Stimulated activated CD4-positive, alpha-beta T cell treated with anti-CD3 and anti-CD28 coated beads, Interleukin-4, amount 100 ng/mL, for 48 hours (primary cell): Measurements from ENCODE around the gene C11orf42.

ENCODE experiments used
- DNase-seq, 2 donors: peaks; one replicate each; pipeline ENCODE4 v3.0.0-alpha.2; 2020; ENCODE audit warnings: low read depth in 2 of 2

Gene C11orf42, protein sequence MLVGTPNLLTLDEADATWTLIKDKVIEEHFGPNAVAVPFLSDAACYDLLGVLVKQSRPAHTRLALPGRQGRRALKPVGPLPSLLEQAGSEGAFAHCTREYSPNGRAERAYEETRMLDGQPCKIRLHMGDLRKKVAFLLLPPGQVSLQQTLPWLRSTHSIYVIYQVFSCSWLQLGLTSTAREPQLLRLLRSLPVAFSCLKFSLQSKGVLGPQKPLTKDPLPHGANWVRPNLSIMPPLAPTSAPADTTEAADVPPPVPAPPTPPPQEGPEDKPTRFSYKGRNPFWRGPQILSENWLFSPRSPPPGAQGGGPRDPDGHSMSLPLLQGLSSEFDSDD

GRCh38 chr11:6205366-6205765 lies at the start of gene C11orf42:
TSS of gene C11orf42 (plus strand) at chr11:6205557. CDS start at chr11:6205616, 59 bp downstream.
- DNase-seq: no peak

DNA sequence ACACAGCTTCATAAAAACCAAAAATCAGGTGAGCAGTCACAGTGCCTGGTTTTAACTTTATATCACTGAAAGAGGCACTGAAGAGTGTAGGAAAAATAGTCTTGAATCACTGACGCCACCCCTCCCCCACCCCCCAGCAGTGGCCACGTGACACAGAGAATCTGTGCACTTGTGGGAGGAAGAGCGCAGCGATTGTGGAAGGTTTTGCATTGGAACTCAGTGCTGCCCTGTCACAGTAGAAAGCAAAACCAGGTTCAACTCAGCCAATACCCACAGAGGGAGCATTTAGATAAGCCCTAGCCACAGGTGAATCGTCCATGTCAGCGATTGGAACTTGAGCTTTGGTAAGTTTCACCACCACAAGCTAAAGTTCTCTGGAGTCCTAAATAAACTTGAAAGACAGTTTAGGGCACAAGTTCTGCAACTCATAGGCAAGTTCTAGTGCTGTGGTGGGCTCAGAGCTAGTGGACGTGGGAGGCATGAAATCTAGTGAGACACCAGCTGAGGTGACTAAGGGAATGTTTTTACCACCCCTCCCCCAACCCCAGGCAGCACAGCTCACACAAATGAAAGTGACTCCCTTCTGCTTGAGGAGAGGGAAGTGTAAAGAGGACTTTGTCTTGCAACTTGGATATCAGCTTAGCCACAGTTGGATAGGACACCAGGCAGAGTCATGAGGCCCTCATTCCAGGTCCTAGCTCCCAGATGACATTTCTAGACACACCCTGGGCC lies 48.6 kb upstream of the C11orf42 start:
- no peak for DNase-seq

- DNase-seq: no peak
Measured at GRCh38 chr11:6170226-6170625, 35.1 kb upstream of the C11orf42 start, which contains the start of gene OR52B2. TSS of gene OR52B2 (minus strand) at chr11:6170326. CDS start at chr11:6170326, 0 bp downstream.

DNA sequence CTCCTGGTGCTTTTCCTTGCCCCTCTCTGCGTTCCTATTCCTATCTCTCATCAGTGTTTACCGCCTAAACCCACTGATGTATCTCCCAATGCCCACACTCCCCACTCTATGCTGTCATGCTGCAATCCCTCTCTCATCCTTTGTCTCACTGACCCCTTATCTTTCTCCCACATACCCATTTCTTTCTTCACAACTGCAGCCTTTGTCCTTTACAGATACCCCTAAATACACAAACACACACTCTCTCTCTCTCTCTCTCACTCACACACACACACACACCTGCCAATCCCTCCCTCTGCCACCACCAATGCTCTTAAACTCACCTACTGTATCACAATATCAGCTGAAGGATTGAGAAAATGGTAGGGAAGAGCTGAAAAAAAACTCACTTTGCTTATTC lies 29.9 kb upstream of the C11orf42 start:
- DNase-seq: no peak

DNA sequence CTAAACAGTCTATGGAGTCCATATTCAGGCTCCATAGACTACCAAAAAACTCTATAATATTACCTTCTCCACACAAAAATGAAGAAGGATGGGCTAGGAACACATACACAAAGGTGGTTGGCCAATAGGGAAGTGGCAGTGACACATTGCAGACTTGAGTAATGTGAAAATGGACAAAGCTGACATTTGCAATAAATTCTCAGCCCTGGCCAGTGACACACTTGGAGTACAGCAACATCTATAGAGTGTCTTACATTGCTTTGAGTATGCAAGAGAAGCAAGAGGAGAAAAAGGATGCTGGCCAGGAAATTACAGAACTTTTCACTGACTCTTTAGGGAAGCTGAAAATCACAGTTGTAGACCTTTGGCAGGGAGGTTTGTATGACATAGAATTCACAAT lies 13.6 kb upstream of the C11orf42 start:
- DNase-seq: no peak

DNA sequence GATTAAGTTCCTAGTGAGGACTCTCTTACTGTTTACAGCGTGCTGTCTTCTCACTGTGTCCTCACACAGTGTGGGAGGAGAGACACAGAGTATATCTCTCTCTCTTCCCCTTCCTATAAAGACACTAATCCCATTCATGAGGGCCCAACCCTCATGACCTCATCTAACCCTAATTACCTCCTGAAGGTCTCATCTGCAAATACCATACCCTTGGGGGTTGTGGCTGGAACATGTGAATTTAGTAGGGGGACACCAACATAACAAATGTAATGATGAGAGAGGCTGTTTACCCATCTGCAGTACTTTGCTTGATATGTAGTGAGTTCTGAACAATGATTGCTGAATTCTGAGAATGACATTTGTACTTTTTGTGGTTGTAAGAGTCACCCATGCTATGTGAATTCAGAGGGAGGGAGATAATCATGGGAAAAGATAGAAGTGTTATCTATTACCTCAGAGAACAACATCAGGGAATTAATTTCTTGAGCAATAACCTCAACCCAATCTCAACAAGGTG lies 11.2 kb upstream of the C11orf42 start:
- no peak for DNase-seq

- no peak for DNase-seq
Measured at GRCh38 chr11:6196396-6196795, 9.0 kb upstream of the C11orf42 start.

- no peak for DNase-seq
Measured at GRCh38 chr11:6197466-6198200, 7.7 kb upstream of the C11orf42 start.

GRCh38 chr11:6199174-6199810 lies 6.1 kb upstream of the C11orf42 start, which contains the start of gene OR52W1:
TSS of gene OR52W1 (plus strand) at chr11:6199224. CDS start at chr11:6199224, 0 bp downstream.
- no peak for DNase-seq

DNA sequence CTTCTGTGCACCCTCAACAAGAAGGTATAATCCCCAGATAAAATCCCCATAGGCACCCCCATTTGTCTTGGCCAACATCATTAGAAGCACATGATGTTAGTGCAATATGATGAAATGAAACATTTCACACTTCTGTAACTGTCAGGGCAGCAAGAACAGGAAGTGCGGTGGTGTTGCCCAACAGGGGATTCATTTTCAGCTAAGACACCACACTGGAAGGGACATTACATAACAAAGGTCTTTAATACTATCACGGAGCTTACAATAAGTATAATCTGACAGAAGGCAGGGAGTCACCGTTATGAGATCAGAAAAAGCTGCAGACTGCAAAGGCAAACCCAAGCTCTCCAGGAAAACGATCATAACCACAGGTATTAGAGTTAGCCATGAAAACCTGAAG lies 4.4 kb upstream of the C11orf42 start:
- no peak for DNase-seq

GRCh38 chr11:6201481-6201880 lies 3.9 kb upstream of the C11orf42 start:
- no peak for DNase-seq

DNA sequence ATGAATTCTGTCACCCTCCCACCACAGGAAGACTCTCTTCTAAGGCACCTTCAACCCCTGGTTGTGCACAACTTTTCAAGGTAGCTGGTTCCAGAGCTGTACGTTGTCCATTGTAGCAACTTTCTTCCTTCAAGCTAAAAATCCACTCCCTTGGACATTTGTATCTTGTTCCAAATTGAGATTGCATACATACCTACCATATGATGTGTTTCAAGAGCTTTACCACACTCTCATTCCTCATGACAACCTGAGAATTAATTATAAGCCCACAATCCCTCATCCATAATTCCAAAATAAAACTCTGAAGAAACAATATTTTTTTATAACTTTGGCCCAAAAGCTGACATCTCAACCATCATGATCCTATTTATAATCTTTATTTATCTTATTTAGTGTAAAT lies 3.3 kb upstream of the C11orf42 start:
- no peak for DNase-seq

DNA sequence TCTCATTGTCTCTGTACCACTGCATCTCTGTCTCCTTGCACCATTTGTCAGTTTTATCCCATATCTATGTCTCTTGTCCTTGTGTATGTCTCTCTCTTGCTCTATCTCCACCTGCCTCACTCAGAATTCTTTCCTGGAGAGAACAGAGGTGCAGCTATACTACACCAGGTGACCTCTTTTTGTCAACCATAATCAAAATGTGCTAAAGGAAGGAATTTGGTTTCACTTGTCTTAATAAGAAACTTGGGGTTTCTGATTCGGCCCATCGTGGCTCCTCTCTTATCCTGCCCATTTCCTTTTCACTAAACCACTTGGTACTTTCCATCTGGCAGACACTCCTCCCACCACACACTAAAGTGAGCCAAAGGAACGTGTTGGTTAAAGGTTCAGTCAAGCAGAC lies 2.0 kb upstream of the C11orf42 start:
- DNase-seq: peak in 1 of 2 donors; percentile 3

GRCh38 chr11:6204706-6205105 lies 651 bp upstream of the C11orf42 start:
- no peak for DNase-seq

GRCh38 chr11:6206456-6207180 lies 1.3 kb downstream of the C11orf42 start:
- no peak for DNase-seq

DNA sequence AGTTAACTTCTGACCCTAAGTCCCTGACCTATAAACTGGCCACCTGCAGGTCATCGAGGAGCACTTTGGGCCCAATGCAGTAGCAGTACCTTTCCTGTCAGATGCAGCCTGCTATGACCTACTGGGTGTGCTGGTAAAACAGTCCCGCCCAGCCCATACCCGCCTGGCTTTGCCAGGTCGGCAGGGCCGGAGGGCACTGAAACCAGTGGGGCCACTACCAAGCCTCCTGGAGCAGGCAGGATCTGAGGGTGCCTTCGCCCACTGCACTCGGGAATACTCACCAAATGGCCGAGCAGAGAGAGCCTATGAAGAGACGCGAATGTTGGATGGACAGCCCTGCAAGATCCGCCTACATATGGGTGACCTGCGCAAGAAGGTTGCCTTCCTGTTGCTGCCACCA lies 4.4 kb downstream of the C11orf42 start:
- no peak for DNase-seq

GRCh38 chr11:6210274-6210955 lies 5.1 kb downstream of the C11orf42 start:
- no peak for DNase-seq

DNA sequence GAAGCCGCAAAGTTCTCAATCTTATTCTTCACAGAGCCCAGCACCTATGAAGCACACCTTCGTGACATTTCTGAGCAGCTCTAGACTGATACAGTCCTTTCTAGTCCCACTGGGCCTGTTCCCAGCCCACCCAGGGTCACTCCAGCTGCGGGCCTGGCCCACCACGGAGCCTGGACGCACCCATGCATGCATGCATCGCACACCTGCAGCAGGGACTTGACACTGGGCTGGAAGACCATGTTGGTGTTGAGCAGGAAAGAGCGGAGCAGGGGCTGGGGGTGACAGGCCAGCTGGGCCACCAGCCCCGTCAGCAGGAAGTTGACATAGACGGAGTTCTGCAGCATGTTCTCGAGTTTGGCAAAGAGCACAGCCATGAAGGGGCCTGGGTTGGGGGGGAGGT lies 9.2 kb downstream of the C11orf42 start:
- no peak for DNase-seq

GRCh38 chr11:6216501-6216900 lies 11.1 kb downstream of the C11orf42 start:
- DNase-seq: no peak

DNA sequence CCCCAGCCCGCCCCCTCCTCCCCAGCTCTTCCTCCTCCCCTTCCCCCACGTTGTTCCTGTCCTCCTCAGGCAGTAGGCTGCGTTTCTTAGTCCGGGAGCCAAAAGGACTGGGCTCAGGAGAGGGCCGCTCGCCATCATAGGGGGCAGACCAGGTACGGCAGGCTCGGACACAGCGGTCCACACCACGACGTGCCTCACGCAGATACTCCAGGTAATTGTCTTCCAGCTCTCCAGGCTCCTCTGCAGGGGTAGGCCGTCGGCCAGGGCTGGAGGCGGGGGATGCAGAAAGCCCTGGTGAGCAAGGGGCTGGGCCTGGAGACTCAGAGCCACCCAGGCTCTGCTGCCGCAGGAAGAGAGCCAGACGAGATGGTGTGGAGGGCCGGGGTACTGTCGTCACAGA lies 12.4 kb downstream of the C11orf42 start:
- no peak for DNase-seq
